ENCODE measurements around the gene TRMT61A.

The TRMT61A gene

DNA sequence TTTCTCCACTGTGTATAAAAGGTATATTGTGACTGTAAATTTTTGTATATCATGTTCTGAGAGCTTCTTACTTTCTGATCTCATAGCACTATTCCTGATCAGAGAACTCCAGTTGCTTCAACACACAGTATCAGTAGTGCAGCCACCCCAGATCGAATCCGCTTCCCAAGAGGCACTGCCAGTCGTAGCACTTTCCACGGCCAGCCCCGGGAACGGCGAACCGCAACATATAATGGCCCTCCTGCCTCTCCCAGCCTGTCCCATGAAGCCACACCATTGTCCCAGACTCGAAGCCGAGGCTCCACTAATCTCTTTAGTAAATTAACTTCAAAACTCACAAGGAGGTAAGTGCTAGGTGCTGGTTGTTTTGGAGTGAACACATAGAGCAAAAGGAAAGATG is 37.3 kb upstream of the TRMT61A start:
- H3K27ac ChIP-seq, result no peak overlapping the region
- TF ChIP-seq, protein P1, sequence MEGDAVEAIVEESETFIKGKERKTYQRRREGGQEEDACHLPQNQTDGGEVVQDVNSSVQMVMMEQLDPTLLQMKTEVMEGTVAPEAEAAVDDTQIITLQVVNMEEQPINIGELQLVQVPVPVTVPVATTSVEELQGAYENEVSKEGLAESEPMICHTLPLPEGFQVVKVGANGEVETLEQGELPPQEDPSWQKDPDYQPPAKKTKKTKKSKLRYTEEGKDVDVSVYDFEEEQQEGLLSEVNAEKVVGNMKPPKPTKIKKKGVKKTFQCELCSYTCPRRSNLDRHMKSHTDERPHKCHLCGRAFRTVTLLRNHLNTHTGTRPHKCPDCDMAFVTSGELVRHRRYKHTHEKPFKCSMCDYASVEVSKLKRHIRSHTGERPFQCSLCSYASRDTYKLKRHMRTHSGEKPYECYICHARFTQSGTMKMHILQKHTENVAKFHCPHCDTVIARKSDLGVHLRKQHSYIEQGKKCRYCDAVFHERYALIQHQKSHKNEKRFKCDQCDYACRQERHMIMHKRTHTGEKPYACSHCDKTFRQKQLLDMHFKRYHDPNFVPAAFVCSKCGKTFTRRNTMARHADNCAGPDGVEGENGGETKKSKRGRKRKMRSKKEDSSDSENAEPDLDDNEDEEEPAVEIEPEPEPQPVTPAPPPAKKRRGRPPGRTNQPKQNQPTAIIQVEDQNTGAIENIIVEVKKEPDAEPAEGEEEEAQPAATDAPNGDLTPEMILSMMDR (conservative IDR thresholded peaks at IDR 0.05), result no peak
- no peak for TF ChIP-seq ZFX (IDR thresholded peaks at IDR 0.05)

DNA sequence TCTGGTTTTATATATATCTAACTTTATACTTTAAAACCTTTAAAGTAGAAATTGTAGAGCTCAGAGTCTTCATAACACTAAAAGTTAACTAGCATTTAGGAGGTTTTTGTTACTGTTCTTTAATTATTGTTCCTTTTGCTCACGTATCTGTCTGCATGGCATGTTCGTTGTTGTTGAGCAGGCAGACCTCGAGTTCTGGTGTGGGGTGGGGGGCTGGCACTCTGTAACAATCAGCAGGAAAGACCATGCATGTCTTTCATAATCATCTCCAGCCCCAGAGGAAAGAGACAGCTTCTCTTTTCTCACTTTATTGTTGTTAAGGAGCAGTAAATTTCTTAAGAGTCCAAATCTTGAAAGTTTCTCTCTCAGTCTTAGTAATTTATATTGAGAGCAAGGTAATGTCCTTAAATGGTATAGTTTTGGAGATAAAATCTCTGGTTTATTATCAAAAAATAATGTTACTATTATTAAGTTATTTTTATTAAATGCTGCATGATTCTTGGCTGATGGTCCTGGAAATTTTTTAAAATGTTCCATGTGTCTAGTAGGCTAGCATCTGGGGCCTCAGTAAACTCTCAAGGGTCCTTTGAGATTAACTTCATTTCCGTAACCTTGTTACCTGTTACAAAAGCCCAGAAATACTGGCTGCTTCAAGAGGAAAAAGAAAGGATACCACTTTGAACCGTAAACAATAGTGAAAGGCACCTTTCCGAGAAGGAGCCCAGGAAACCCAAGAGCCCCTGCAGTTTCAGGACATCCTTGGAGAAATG is 36.7 kb upstream of the TRMT61A start:
- TF ChIP-seq, protein P1 (conservative IDR thresholded peaks at IDR 0.05), result no peak
- H3K27ac ChIP-seq, result no peak overlapping the region

DNA sequence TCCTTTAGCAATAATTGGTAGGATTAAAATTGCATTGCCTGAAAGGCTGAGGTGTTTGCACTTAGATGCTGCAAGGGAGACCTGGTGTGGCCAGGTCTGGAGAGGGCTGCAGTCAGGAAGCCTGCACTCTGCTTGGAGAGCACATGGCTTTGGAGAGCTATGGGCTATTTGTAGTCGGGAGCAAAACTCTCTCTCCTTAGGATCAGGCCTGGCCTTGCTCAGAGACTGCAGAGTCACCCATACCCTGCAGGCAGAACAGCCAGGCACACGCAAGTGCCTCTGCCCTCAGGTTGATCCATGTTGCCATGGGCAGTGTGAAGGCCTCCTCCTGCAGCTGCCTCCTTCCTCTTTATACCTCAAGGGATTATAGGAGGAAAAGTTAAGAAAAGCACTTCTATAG is 33.1 kb upstream of the TRMT61A start:
- no peak for TF ChIP-seq ZFX (IDR thresholded peaks at IDR 0.05)
- TF ChIP-seq, protein P1 (conservative IDR thresholded peaks at IDR 0.05), result no peak
- no peak overlapping the region for H3K27ac ChIP-seq

DNA sequence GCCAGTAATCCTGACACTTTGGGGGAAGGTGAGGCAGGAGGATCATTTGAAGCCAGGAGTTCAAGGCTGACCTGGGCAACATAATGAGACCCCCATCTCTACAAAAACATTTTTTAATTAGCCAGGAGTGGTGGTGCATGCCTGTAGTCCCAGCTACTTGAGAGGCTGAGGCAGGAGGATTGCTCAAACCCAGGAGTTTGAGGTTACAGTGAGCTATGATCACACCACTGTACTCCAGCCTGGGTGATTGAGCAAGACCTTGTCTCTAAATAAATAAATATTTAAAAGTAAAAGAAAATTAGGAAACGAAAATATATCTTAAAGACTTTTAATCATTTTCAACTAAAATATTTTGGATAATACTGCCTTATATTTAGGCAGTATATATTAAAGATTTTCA is 32.2 kb upstream of the TRMT61A start:
- H3K27ac ChIP-seq, result no peak overlapping the region
- no peak for TF ChIP-seq ZFX (IDR thresholded peaks at IDR 0.05)
- TF ChIP-seq, protein P1 (conservative IDR thresholded peaks at IDR 0.05), result no peak

DNA sequence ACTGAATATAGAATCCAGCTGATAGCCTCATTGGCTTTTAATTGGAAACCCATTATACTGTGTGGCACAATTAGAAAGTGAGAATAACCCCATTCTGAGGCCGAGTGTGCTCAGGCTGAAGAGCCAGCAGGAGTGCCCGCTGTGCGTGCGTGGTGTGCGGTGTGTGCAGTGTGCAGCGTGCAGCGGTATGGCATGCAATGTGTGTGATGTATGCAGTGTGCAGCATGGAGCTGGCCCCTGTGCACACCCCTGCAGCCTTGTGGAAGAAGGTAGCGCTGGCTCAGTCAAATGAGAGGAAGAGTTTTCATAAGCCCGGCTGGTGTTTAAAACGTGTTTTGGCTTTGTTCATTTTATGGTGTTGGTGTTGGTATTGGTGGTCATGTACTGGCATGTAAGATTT is 29.3 kb upstream of the TRMT61A start:
- H3K27ac ChIP-seq, result no peak overlapping the region
- TF ChIP-seq ZFX (IDR thresholded peaks at IDR 0.05), result no peak
- TF ChIP-seq, protein P1 (conservative IDR thresholded peaks at IDR 0.05), result no peak

DNA sequence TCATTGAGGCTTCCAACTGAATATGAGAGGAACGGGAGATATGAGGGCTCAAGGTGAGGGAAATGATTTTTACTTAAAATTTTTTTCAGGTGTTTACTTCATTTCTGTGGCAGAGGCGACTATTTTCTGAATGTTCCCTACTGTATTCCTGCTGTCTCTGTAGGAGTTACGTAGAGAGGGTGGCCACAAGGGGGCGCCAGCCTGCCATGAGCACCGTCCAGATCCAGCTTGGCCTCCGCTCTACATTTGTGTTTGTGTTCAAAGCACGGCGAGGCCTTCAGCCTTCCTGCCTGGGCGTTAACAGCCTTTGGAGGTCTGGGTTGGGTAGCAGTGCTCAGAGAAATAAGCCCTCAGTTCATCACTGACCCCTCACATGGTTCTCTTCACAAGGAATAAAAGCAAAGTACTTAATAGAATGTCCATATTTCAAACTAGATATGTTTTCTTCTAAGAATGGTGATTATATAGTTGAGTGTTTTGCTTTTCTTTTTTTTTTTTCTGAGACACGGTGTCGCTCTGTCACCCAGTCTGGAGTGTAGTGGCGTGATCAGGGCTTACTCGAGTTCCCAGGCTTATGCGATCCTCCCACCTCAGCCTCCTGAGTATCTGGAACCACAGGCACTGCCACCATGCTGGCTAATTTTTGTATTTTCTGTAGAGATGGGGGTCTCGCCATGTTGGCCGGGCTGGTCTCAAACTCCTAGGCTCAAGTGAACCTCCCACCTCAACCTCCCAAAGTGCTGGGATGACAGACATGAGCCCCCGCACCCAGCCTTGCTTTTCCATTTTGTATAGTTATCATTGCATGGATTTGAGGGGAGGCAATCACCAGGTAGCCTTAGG is 28.6 kb upstream of the TRMT61A start:
- TF ChIP-seq ZFX (IDR thresholded peaks at IDR 0.05), result no peak
- TF ChIP-seq, protein P1 (conservative IDR thresholded peaks at IDR 0.05), result peak; percentile 99
- H3K27ac ChIP-seq, result no peak overlapping the region

Measured in C4-2B (cell line).